GM12878 (cell line): ENCODE data around the gene MOV10L1. TPM values are rescaled to one million over a fixed set of nuclear protein-coding genes. Genes with fewer than 3 reads are reported as not detected.

ENCODE experiments used
- ATAC-seq: fragments of 200-7000 bp; cut with Tn5 transposase; 3 replicates; pipeline ENCODE4 v1.9.1; 2020; ENCODE audit warnings: mild to moderate bottlenecking, moderate library complexity
- BruUV-seq: library from RNA; stranded (reverse); fragments of 400-500 nt; replicated peaks from 2 replicates; lab custom pipeline; 2021; lab: Mats Ljungman, UMichigan
- CTCF ChIA-PET: fragments of 300-600 bp; sonication (Branson Sonifier 250); formaldehyde crosslinking; extraction: SDS; loops from one replicate; lab custom pipeline; 2021; ENCODE audit warnings: inconsistent platforms; lab: Yijun Ruan, JAX
- POLR2A ChIA-PET: fragments of 350-600 bp; formaldehyde crosslinking; extraction: SDS; loops from one replicate; lab custom pipeline; 2021; ENCODE audit warnings: inconsistent platforms; lab: Charles Lee
- RAD21 ChIA-PET: fragments of 300-600 bp; sonication (Branson Sonifier 250); formaldehyde crosslinking; loops from one replicate; lab custom pipeline; 2023; ENCODE audit warnings: antibody characterized with exemption; ENCODE audit not compliant: unreplicated experiment; lab: Charles Lee
- SMC1A ChIA-PET: fragments of 300-600 bp; sonication (Branson Sonifier 250); formaldehyde crosslinking; loops from one replicate; lab custom pipeline; 2023; ENCODE audit not compliant: unreplicated experiment, uncharacterized antibody; lab: Charles Lee
- DNase-seq: peaks from one replicate; pipeline ENCODE4 v3.0.0-alpha.2; 2011; ENCODE audit warnings: low read depth, low spot score
- FAIRE-seq: peaks from 3 replicates; lab custom pipeline; 2011; peaks lifted over from hg19 to GRCh38; lab: Jason Lieb, UNC
- H2AFZ ChIP-seq: 2 replicates; pipeline ENCODE4 v1.6.0; 2011; ENCODE audit warnings: low read depth, low read length, control low read depth; ENCODE audit not compliant: control insufficient read depth
- H3K27ac ChIP-seq: 2 replicates; pipeline ENCODE4 v1.5.1; 2011; ENCODE audit warnings: control low read depth; ENCODE audit not compliant: control insufficient read depth, insufficient read depth
- H3K27me3 ChIP-seq, 2 experiments: replicated peaks in 1 of 2; 2 replicates each; pipeline versions ENCODE4 v1.6.0 to v1.6.1; 2011; ENCODE audit warnings: low read length in 1 of 2; ENCODE audit not compliant: control insufficient read depth in 2 of 2, insufficient read depth in 2 of 2
- H3K36me3 ChIP-seq, 2 experiments: 2 replicates each; pipeline ENCODE4 v1.5.1; 2011; ENCODE audit warnings: low read length in 1 of 2; ENCODE audit not compliant: control insufficient read depth in 2 of 2, insufficient read depth in 2 of 2
- H3K4me1 ChIP-seq: 2 replicates; pipeline ENCODE4 v1.6.1; 2011; ENCODE audit warnings: mild to moderate bottlenecking, low read length, moderate library complexity, mixed read lengths; ENCODE audit not compliant: control insufficient read depth, insufficient read depth
- H3K4me2 ChIP-seq: 2 replicates; pipeline ENCODE4 v1.6.0; 2011; ENCODE audit warnings: control low read depth; ENCODE audit not compliant: control insufficient read depth, insufficient read depth
- H3K4me3 ChIP-seq: fragments of 200-600 bp; sonication (generic); 2 replicates; pipeline ENCODE4 v1.5.1; 2016
- H3K79me2 ChIP-seq: 2 replicates; pipeline ENCODE4 v1.6.0; 2011; ENCODE audit warnings: low read length; ENCODE audit not compliant: control insufficient read depth, insufficient read depth
- H3K9ac ChIP-seq: 2 replicates; pipeline ENCODE4 v1.8.0; 2011; ENCODE audit warnings: low read length, control low read depth, mixed read lengths; ENCODE audit not compliant: control insufficient read depth, insufficient read depth
- H3K9me3 ChIP-seq: replicated peaks from 3 replicates; pipeline ENCODE4 v1.5.1; 2011; ENCODE audit warnings: mild to moderate bottlenecking, low read length; ENCODE audit not compliant: control insufficient read depth, insufficient read depth
- H4K20me1 ChIP-seq: 2 replicates; pipeline ENCODE4 v1.6.0; 2011; ENCODE audit not compliant: control insufficient read depth, insufficient read depth
- CBX5 ChIP-seq: sonication (generic); IDR thresholded peaks from 2 replicates; pipeline ENCODE4 v1.6.1; 2016; ENCODE audit warnings: low read depth, moderate library complexity, mild to moderate bottlenecking, inconsistent platforms
- KLF5 ChIP-seq: fragments of 450-650 bp; IDR thresholded peaks from 2 replicates; pipeline ENCODE4 v1.6.1; 2014; ENCODE audit warnings: mild to moderate bottlenecking; ENCODE audit not compliant: partially characterized antibody
- MTA3 ChIP-seq: IDR thresholded peaks from 2 replicates; pipeline ENCODE4 v1.6.1; 2012; ENCODE audit warnings: low read length, inconsistent platforms, borderline replicate concordance
- MYC ChIP-seq: IDR thresholded peaks from 2 replicates; pipeline ENCODE4 v1.6.1; 2011; ENCODE audit warnings: mild to moderate bottlenecking, low read length, moderate library complexity, inconsistent platforms; ENCODE audit not compliant: insufficient read depth, insufficient replicate concordance, insufficient read length, severe bottlenecking
- SP1 ChIP-seq: IDR thresholded peaks from one replicate; pipeline ENCODE4 v1.6.1; 2011; ENCODE audit warnings: low read depth, low read length
- SUZ12 ChIP-seq: fragments of 200-600 bp; sonication (generic); IDR thresholded peaks from one replicate; pipeline ENCODE4 v1.6.1; 2018; ENCODE audit warnings: antibody characterized with exemption, mild to moderate bottlenecking; ENCODE audit not compliant: unreplicated experiment
- WGBS: methylation state at CpG from one replicate; pipeline ENCODE4 v1.1.6; 2016; ENCODE audit warnings: low lambda C conversion rate; ENCODE audit not compliant: insufficient replicate concordance, insufficient coverage; ENCODE audit errors: missing lambda C conversion rate; 5-methylcytosine and 5-hydroxymethylcytosine counted together
- in situ Hi-C: fragments of 300-500 bp; cut with MboI; formaldehyde crosslinking; loops from 9 replicates; pipeline ENCODE4 v1.14.3; 2018; ENCODE audit warnings: mixed read lengths
- intact Hi-C: fragments of 100-400 bp; cut with micrococcal nuclease; formaldehyde crosslinking; loops from one replicate; pipeline ENCODE4 v1.14.2; 2022; ENCODE audit not compliant: unreplicated experiment
- polyA plus RNA-seq, 11 experiments: library from polyadenylated mRNA; depleted of rRNA in 4 of 11; unstranded in 6 of 11; stranded (reverse) in 5 of 11; fragments of >200 nt; fragmentation: Nextera tagmentation in 4 of 11; fragmentation: Illumina TruSeq in 1 of 11; extraction: Ambion mirVana in 4 of 11; extraction: Trizol in 1 of 11; gene quantifications; 1 replicate in 1 of 11; 2 replicates in 10 of 11; pipeline versions ENCODE4 v1.2.1 to v1.2.3, GENCODE V29; 2011 to 2016; ENCODE audit warnings: inconsistent platforms in 2 of 11, missing spikeins in 2 of 11, low read depth in 1 of 11
- total RNA-seq, 4 experiments: library from RNA; depleted of rRNA in 3 of 4; stranded (reverse); fragments of >200 nt in 3 of 4; fragmentation: Illumina TruSeq in 1 of 4; extraction: Trizol in 1 of 4; gene quantifications; 2 replicates each; pipeline versions ENCODE4 v1.2.1 to v1.2.3, GENCODE V29; 2013 to 2021
- TF ChIP-seq, protein P1 (sequence below): IDR thresholded peaks from 2 replicates; pipeline ENCODE4 v1.6.1; 2012; ENCODE audit warnings: mild to moderate bottlenecking, low read depth, low read length
- TF ChIP-seq, protein P2 (sequence below): fragments of 450-650 bp; IDR thresholded peaks from 2 replicates; pipeline ENCODE4 v1.6.1; 2016; ENCODE audit warnings: mild to moderate bottlenecking
- TF ChIP-seq, protein P3 (sequence below): fragments of 450-650 bp; formaldehyde crosslinking; IDR thresholded peaks from 2 replicates; pipeline ENCODE4 v1.4.0; 2022; ENCODE audit warnings: mild to moderate bottlenecking, moderate library complexity
- TF ChIP-seq, protein P4 (sequence below): IDR thresholded peaks from 2 replicates; pipeline ENCODE4 v1.6.1; 2011; ENCODE audit warnings: borderline replicate concordance, low read depth, mild to moderate bottlenecking, moderate library complexity, low read length; ENCODE audit not compliant: insufficient read depth, poor library complexity, severe bottlenecking

MOV10L1 gene
- total and polyA plus RNA-seq, 10 of the 15 experiments (the other 5 are each of a cell fraction or from before 2014, with no cell fraction given) = 0.22 TPM; not detected in 9

DNA sequence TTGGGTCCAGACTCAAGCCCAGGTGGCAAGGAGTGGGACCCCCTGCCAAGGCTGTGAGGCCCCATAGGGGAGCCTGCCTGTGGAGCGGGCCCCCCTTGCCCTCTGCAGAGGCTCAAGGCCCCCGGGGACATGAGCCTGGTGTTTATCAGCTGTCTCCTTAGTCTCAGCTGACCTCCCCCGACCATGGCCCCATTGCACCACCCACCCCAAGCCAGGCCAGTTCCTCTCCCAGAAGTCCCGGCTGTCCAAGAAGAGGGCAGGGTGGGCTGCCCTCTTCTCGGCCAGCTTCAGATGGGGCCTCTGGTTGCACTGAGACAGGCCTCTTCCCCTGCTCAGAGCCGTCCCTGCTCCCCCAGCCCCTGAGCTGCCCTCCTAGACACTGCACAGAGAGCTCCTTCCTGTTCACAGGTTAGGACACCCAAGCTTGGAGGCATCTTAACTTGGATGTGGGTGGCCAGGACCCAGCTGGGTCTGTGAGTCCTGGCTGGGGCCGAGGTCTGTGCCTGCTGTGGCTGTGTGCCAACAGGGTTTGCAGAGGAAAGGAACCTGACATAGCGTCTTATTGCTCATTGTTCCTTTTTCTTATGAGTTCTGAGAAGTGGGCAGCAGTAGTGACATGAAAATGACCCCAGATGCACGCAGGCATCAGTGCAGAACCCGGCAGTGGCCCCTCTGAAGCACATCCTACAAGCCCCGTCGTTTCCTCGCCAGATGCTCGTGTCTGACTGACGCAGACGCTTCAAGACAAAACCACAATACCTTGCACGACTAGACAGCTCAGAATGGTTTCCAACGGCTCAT is 101.3 kb downstream of the MOV10L1 start:
- Histone ChIP-seq H3K4me3 (peak overlapping the region; percentile 64), H3K27me3 (no peaks in the 10 kb centered on the region), H3K79me2 (peaks cover 72% of the 10 kb centered on the region), H4K20me1 (no peaks in the 10 kb centered on the region), H3K4me2 (peak overlapping the region; percentile 90), H3K36me3 (peaks cover 0 to 27% of the 10 kb centered on the region in 2 experiments; a peak in 3 of 4 replicates), H3K9ac (peak overlapping the region; percentile 89), H3K27ac (peak overlapping the region; percentile 98), H3K4me1 (peaks cover 73% of the 10 kb centered on the region), H2AFZ (no peak overlapping the region), H3K9me3 (no peaks in the 10 kb centered on the region)
- DNase-seq (peak; percentile 85), ATAC-seq (peak; percentile 57), FAIRE-seq (peak; percentile 97)
- intact Hi-C loops = loop anchor here (10.0 kb wide), 1 partner anchor 256 kb away; no protein-coding TSS in a partner anchor
- ChIA-PET POLR2A (interaction anchor here (0.8 to 2.2 kb wide), 9 partner anchors 9 to 349 kb away, joined by 3 to 6 read pairs (median 3); no protein-coding TSS in a partner anchor), RAD21 (interaction anchor here (0.9 to 2.1 kb wide), 8 partner anchors 10 to 310 kb away, joined by 3 to 5 read pairs (median 4); no protein-coding TSS in a partner anchor), CTCF (interaction anchor here (0.7 to 2.1 kb wide), 6 partner anchors 12 to 151 kb away, joined by 3 to 5 read pairs (median 3); partner anchors contain the start of gene HDAC10), SMC1A (no interaction called here)
- in situ Hi-C loops = no loop called here
- BruUV-seq = TSS peak; percentile 63
- WGBS = 1% methylated on average over 18 of the region's 18 CpGs
- TF ChIP-seq, protein P1, sequence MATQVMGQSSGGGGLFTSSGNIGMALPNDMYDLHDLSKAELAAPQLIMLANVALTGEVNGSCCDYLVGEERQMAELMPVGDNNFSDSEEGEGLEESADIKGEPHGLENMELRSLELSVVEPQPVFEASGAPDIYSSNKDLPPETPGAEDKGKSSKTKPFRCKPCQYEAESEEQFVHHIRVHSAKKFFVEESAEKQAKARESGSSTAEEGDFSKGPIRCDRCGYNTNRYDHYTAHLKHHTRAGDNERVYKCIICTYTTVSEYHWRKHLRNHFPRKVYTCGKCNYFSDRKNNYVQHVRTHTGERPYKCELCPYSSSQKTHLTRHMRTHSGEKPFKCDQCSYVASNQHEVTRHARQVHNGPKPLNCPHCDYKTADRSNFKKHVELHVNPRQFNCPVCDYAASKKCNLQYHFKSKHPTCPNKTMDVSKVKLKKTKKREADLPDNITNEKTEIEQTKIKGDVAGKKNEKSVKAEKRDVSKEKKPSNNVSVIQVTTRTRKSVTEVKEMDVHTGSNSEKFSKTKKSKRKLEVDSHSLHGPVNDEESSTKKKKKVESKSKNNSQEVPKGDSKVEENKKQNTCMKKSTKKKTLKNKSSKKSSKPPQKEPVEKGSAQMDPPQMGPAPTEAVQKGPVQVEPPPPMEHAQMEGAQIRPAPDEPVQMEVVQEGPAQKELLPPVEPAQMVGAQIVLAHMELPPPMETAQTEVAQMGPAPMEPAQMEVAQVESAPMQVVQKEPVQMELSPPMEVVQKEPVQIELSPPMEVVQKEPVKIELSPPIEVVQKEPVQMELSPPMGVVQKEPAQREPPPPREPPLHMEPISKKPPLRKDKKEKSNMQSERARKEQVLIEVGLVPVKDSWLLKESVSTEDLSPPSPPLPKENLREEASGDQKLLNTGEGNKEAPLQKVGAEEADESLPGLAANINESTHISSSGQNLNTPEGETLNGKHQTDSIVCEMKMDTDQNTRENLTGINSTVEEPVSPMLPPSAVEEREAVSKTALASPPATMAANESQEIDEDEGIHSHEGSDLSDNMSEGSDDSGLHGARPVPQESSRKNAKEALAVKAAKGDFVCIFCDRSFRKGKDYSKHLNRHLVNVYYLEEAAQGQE = no peak
- TF ChIP-seq CBX5 = no peak
- TF ChIP-seq, protein P2, sequence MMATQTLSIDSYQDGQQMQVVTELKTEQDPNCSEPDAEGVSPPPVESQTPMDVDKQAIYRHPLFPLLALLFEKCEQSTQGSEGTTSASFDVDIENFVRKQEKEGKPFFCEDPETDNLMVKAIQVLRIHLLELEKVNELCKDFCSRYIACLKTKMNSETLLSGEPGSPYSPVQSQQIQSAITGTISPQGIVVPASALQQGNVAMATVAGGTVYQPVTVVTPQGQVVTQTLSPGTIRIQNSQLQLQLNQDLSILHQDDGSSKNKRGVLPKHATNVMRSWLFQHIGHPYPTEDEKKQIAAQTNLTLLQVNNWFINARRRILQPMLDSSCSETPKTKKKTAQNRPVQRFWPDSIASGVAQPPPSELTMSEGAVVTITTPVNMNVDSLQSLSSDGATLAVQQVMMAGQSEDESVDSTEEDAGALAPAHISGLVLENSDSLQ = peak; percentile 87
- no peak for TF ChIP-seq KLF5
- TF ChIP-seq SUZ12 = no peak
- TF ChIP-seq, protein P3, sequence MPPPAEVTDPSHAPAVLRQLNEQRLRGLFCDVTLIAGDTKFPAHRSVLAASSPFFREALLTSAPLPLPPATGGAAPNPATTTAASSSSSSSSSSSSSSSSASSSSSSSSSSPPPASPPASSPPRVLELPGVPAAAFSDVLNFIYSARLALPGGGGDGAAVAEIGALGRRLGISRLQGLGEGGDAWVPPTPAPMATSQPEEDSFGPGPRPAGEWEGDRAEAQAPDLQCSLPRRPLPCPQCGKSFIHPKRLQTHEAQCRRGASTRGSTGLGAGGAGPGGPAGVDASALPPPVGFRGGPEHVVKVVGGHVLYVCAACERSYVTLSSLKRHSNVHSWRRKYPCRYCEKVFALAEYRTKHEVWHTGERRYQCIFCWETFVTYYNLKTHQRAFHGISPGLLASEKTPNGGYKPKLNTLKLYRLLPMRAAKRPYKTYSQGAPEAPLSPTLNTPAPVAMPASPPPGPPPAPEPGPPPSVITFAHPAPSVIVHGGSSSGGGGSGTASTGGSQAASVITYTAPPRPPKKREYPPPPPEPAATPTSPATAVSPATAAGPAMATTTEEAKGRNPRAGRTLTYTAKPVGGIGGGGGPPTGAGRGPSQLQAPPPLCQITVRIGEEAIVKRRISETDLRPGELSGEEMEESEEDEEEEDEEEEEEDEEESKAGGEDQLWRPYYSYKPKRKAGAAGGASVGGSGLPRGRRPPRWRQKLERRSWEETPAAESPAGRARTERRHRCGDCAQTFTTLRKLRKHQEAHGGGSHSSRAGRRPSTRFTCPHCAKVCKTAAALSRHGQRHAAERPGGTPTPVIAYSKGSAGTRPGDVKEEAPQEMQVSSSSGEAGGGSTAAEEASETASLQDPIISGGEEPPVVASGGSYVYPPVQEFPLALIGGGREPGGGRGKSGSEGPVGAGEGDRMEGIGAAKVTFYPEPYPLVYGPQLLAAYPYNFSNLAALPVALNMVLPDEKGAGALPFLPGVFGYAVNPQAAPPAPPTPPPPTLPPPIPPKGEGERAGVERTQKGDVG (CRISPR knock-in tag) = no peak
- TF ChIP-seq SP1 = peak; percentile 65
- no peak for TF ChIP-seq MTA3
- TF ChIP-seq MYC = no peak
- TF ChIP-seq, protein P4, sequence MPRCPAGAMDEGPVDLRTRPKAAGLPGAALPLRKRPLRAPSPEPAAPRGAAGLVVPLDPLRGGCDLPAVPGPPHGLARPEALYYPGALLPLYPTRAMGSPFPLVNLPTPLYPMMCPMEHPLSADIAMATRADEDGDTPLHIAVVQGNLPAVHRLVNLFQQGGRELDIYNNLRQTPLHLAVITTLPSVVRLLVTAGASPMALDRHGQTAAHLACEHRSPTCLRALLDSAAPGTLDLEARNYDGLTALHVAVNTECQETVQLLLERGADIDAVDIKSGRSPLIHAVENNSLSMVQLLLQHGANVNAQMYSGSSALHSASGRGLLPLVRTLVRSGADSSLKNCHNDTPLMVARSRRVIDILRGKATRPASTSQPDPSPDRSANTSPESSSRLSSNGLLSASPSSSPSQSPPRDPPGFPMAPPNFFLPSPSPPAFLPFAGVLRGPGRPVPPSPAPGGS = peak; percentile 53
